Breast epithelium (tissue), 4 donors: Measurements from ENCODE around the gene RNASE13. TPM values are rescaled to one million over a fixed set of nuclear protein-coding genes. Genes with fewer than 3 reads are reported as not detected.

ENCODE experiments used
- DNase-seq, 2 donors: peaks; one replicate each; pipeline ENCODE4 v3.0.0-alpha.2; 2019; ENCODE audit warnings: low spot score in 2 of 2
- H3K27ac ChIP-seq, 2 donors: fragments of 200-600 bp; sonication (generic) in 1 of 2; one replicate each; pipeline ENCODE4 v1.5.1; 2016 to 2019; ENCODE audit warnings: mild to moderate bottlenecking in 1 of 2
- H3K27me3 ChIP-seq, 2 donors: fragments of 200-600 bp; sonication (generic) in 1 of 2; one replicate each; pipeline versions ENCODE4 v1.5.1 to v1.6.0; 2017 to 2019; ENCODE audit warnings: control low read depth in 1 of 2, mild to moderate bottlenecking in 1 of 2
- H3K36me3 ChIP-seq: fragments of 200-600 bp; one replicate; pipeline ENCODE4 v1.5.1; 2019
- H3K4me1 ChIP-seq, 2 donors: fragments of 200-600 bp; sonication (generic); one replicate each; pipeline ENCODE4 v1.5.1; 2016 to 2019; ENCODE audit warnings: control low read depth in 1 of 2
- H3K4me3 ChIP-seq, 3 donors: fragments of 200-600 bp; sonication (generic); 1 replicate in 2 of 3; 2 replicates in 1 of 3; pipeline ENCODE4 v1.5.1; 2016 to 2019; ENCODE audit warnings: mild to moderate bottlenecking in 3 of 3, moderate library complexity in 2 of 3
- H3K9me3 ChIP-seq, 2 donors: fragments of 200-600 bp; sonication (generic) in 1 of 2; one replicate each; pipeline ENCODE4 v1.5.1; 2016 to 2019; ENCODE audit warnings: control low read depth in 1 of 2
- CTCF ChIP-seq, 3 donors: fragments of 450-650 bp; IDR thresholded peaks; one replicate each; pipeline ENCODE4 v1.5.1; 2016 to 2017; ENCODE audit warnings: antibody characterized with exemption in 3 of 3, mild to moderate bottlenecking in 3 of 3, moderate library complexity in 3 of 3
- POLR2A ChIP-seq: fragments of 450-650 bp; IDR thresholded peaks from one replicate; pipeline ENCODE4 v1.6.1; 2016; ENCODE audit warnings: antibody characterized with exemption, mild to moderate bottlenecking, moderate library complexity
- POLR2AphosphoS5 ChIP-seq, 3 donors: sonication (generic); formaldehyde crosslinking; IDR thresholded peaks; one replicate each; pipeline ENCODE4 v1.6.1; 2017; ENCODE audit warnings: antibody characterized with exemption in 3 of 3
- intact Hi-C: fragments of 100-400 bp; cut with DNase I; formaldehyde crosslinking; loops from one replicate; pipeline ENCODE4 v1.15.1; 2023; ENCODE audit warnings: low total_unique reads
- total RNA-seq, 3 donors: library from RNA; depleted of rRNA; stranded (reverse); fragments of >200 nt; gene quantifications; one replicate each; pipeline ENCODE4 v1.1.0, GENCODE V29; 2016

RNASE13 gene
- total RNA-seq, 3 donors from 2014 or later: not detected

GRCh38 chr14:21018781-21019180, 15.8 kb downstream of the RNASE13 start:
- H3K4me3 ChIP-seq: no peak overlapping the region
- intact Hi-C loops: loop anchor here (5.0 kb wide), 1 partner anchor 74 kb away; no protein-coding TSS in a partner anchor
- TF ChIP-seq POLR2AphosphoS5 (IDR thresholded peaks at IDR 0.05) (no peak), CTCF (IDR thresholded peaks at IDR 0.05) (no peak), POLR2A (no peak)
- no peaks in the 10 kb centered on the region for H3K27me3 ChIP-seq
- no peaks in the 10 kb centered on the region for H3K9me3 ChIP-seq
- H3K36me3 ChIP-seq: no peaks in the 10 kb centered on the region
- peak overlapping the region; percentile 23 to 54 for H3K27ac ChIP-seq
- no peak for DNase-seq
- no peaks in the 10 kb centered on the region for H3K4me1 ChIP-seq

- Histone ChIP-seq H3K4me3 (no peak overlapping the region), H3K27me3 (no peaks in the 10 kb centered on the region), H3K36me3 (no peaks in the 10 kb centered on the region), H3K9me3 (no peaks in the 10 kb centered on the region), H3K27ac (peak overlapping the region; percentile 29 to 34), H3K4me1 (no peaks in the 10 kb centered on the region)
- TF ChIP-seq POLR2A: no peak
- TF ChIP-seq POLR2AphosphoS5 (IDR thresholded peaks at IDR 0.05): no peak
- no peak for TF ChIP-seq CTCF (IDR thresholded peaks at IDR 0.05)
- no peak for DNase-seq
- intact Hi-C loops: loop anchor here (5.0 kb wide), 1 partner anchor 74 kb away; no protein-coding TSS in a partner anchor
Observed at GRCh38 chr14:21018286-21018685, 16.3 kb downstream of the RNASE13 start.

- Histone ChIP-seq H3K27ac (peak overlapping the region; percentile 29 to 34), H3K9me3 (no peaks in the 10 kb centered on the region), H3K4me1 (no peaks in the 10 kb centered on the region), H3K27me3 (no peaks in the 10 kb centered on the region), H3K4me3 (no peak overlapping the region), H3K36me3 (no peaks in the 10 kb centered on the region)
- no peak for TF ChIP-seq POLR2AphosphoS5 (IDR thresholded peaks at IDR 0.05)
- no peak for TF ChIP-seq POLR2A
- TF ChIP-seq CTCF (IDR thresholded peaks at IDR 0.05): no peak
- DNase-seq: no peak
- intact Hi-C loops: loop anchor here (5.0 kb wide), 1 partner anchor 75 kb away; no protein-coding TSS in a partner anchor
Observed at GRCh38 chr14:21017528-21018245, 16.9 kb downstream of the RNASE13 start.

GRCh38 chr14:21016413-21017190, 18.0 kb downstream of the RNASE13 start:
- no peaks in the 10 kb centered on the region for H3K27me3 ChIP-seq
- no peak overlapping the region for H3K4me3 ChIP-seq
- intact Hi-C loops: loop anchor here (5.0 kb wide), 1 partner anchor 76 kb away; no protein-coding TSS in a partner anchor
- no peaks in the 10 kb centered on the region for H3K36me3 ChIP-seq
- TF ChIP-seq POLR2A (no peak), CTCF (IDR thresholded peaks at IDR 0.05) (no peak), POLR2AphosphoS5 (IDR thresholded peaks at IDR 0.05) (no peak)
- no peaks in the 10 kb centered on the region for H3K4me1 ChIP-seq
- H3K27ac ChIP-seq: peak overlapping the region in 1 of 2 donors; percentile 25
- no peak for DNase-seq
- H3K9me3 ChIP-seq: no peaks in the 10 kb centered on the region

- no peaks in the 10 kb centered on the region for H3K36me3 ChIP-seq
- DNase-seq: no peak
- TF ChIP-seq POLR2A (no peak), CTCF (IDR thresholded peaks at IDR 0.05) (no peak), POLR2AphosphoS5 (IDR thresholded peaks at IDR 0.05) (no peak)
- no peaks in the 10 kb centered on the region for H3K27me3 ChIP-seq
- intact Hi-C loops: loop anchor here (2.0 to 5.0 kb wide), 2 partner anchors 23 to 77 kb away; no protein-coding TSS in a partner anchor
- no peaks in the 10 kb centered on the region for H3K9me3 ChIP-seq
- H3K4me1 ChIP-seq: no peaks in the 10 kb centered on the region
- peak overlapping the region; percentile 26 to 52 for H3K27ac ChIP-seq
- H3K4me3 ChIP-seq: no peak overlapping the region
Observed at GRCh38 chr14:21015312-21015711, 19.3 kb downstream of the RNASE13 start.
